Breast epithelium (tissue), 4 donors: Measurements from ENCODE around the gene TMEM139. TPM values are rescaled to one million over a fixed set of nuclear protein-coding genes. Genes with fewer than 3 reads are reported as not detected.

ENCODE experiments used
- DNase-seq, 2 donors: peaks; one replicate each; pipeline ENCODE4 v3.0.0-alpha.2; 2019; ENCODE audit warnings: low spot score in 2 of 2
- H3K27ac ChIP-seq, 2 donors: fragments of 200-600 bp; sonication (generic) in 1 of 2; one replicate each; pipeline ENCODE4 v1.5.1; 2016 to 2019; ENCODE audit warnings: mild to moderate bottlenecking in 1 of 2
- H3K27me3 ChIP-seq, 2 donors: fragments of 200-600 bp; sonication (generic) in 1 of 2; one replicate each; pipeline versions ENCODE4 v1.5.1 to v1.6.0; 2017 to 2019; ENCODE audit warnings: control low read depth in 1 of 2, mild to moderate bottlenecking in 1 of 2
- H3K36me3 ChIP-seq: fragments of 200-600 bp; one replicate; pipeline ENCODE4 v1.5.1; 2019
- H3K4me1 ChIP-seq, 2 donors: fragments of 200-600 bp; sonication (generic); one replicate each; pipeline ENCODE4 v1.5.1; 2016 to 2019; ENCODE audit warnings: control low read depth in 1 of 2
- H3K4me3 ChIP-seq, 3 donors: fragments of 200-600 bp; sonication (generic); 1 replicate in 2 of 3; 2 replicates in 1 of 3; pipeline ENCODE4 v1.5.1; 2016 to 2019; ENCODE audit warnings: mild to moderate bottlenecking in 3 of 3, moderate library complexity in 2 of 3
- H3K9me3 ChIP-seq, 2 donors: fragments of 200-600 bp; sonication (generic) in 1 of 2; one replicate each; pipeline ENCODE4 v1.5.1; 2016 to 2019; ENCODE audit warnings: control low read depth in 1 of 2
- POLR2A ChIP-seq: fragments of 450-650 bp; IDR thresholded peaks from one replicate; pipeline ENCODE4 v1.6.1; 2016; ENCODE audit warnings: antibody characterized with exemption, mild to moderate bottlenecking, moderate library complexity
- POLR2AphosphoS5 ChIP-seq, 3 donors: sonication (generic); formaldehyde crosslinking; IDR thresholded peaks; one replicate each; pipeline ENCODE4 v1.6.1; 2017; ENCODE audit warnings: antibody characterized with exemption in 3 of 3
- intact Hi-C: fragments of 100-400 bp; cut with DNase I; formaldehyde crosslinking; loops from one replicate; pipeline ENCODE4 v1.15.1; 2023; ENCODE audit warnings: low total_unique reads
- total RNA-seq, 3 donors: library from RNA; depleted of rRNA; stranded (reverse); fragments of >200 nt; gene quantifications; one replicate each; pipeline ENCODE4 v1.1.0, GENCODE V29; 2016
- TF ChIP-seq, protein P1 (sequence below), 3 donors: fragments of 450-650 bp; IDR thresholded peaks; one replicate each; pipeline ENCODE4 v1.5.1; 2016 to 2017; ENCODE audit warnings: antibody characterized with exemption in 3 of 3, mild to moderate bottlenecking in 3 of 3, moderate library complexity in 3 of 3

The TMEM139 gene
- total RNA-seq, 3 donors from 2014 or later = 1.4 to 27.4 (median 14.4) TPM

DNA sequence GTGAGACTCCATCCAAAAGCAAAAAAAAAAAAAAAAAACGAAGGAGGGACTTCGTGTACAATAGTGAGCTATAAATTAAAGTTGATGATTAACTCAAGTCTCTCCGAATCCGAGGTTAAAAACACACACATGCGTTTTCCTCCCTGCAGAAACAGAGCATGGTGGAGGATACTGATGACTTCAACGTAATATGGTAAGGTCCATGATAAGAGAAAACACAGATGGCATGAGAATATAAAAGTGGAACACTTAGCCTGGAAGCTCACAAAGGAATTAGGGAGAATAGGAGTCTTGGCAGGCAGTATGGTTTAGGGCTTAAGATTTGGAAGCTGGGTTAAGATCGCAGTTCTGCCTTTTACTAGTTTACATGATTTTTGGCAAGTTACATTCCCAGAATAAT lies 41.6 kb upstream of the TMEM139 start:
- Histone ChIP-seq H3K4me1 (peaks cover 3 to 4% of the 10 kb centered on the region in 2 donors), H3K9me3 (no peaks in the 10 kb centered on the region), H3K27me3 (no peaks in the 10 kb centered on the region), H3K4me3 (no peak overlapping the region), H3K36me3 (no peaks in the 10 kb centered on the region), H3K27ac (no peak overlapping the region)
- no peak for DNase-seq
- intact Hi-C loops = loop anchor here (10.0 kb wide), 1 partner anchor 162 kb away; the partner anchor contains the start of gene EPHA1
- TF ChIP-seq, protein P1, sequence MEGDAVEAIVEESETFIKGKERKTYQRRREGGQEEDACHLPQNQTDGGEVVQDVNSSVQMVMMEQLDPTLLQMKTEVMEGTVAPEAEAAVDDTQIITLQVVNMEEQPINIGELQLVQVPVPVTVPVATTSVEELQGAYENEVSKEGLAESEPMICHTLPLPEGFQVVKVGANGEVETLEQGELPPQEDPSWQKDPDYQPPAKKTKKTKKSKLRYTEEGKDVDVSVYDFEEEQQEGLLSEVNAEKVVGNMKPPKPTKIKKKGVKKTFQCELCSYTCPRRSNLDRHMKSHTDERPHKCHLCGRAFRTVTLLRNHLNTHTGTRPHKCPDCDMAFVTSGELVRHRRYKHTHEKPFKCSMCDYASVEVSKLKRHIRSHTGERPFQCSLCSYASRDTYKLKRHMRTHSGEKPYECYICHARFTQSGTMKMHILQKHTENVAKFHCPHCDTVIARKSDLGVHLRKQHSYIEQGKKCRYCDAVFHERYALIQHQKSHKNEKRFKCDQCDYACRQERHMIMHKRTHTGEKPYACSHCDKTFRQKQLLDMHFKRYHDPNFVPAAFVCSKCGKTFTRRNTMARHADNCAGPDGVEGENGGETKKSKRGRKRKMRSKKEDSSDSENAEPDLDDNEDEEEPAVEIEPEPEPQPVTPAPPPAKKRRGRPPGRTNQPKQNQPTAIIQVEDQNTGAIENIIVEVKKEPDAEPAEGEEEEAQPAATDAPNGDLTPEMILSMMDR (IDR thresholded peaks at IDR 0.05) = no peak
- TF ChIP-seq POLR2A (no peak), POLR2AphosphoS5 (IDR thresholded peaks at IDR 0.05) (no peak)

DNA sequence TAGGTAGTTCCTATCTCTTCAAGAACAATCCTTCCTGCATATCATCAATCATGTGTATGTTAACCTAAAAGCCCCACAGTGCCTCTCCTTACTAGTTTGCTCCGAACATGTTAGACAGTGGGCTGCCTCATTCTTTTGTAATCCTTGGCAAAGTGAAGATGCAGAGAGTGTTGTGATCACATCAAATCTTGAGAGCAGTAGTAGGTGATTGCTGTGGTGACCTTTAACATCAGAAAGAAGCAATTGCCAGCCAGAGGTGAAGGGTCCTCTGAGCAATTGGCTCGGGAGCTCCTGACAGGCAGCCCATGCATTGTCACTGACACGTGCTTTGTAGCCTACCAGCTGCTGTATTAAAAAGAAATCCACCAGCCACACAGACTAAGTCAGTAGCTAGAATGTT lies 41.1 kb upstream of the TMEM139 start:
- DNase-seq = no peak
- Histone ChIP-seq H3K36me3 (no peaks in the 10 kb centered on the region), H3K27ac (no peak overlapping the region), H3K9me3 (no peaks in the 10 kb centered on the region), H3K4me3 (no peak overlapping the region), H3K27me3 (no peaks in the 10 kb centered on the region), H3K4me1 (peaks cover 3 to 4% of the 10 kb centered on the region in 2 donors)
- TF ChIP-seq, protein P1 (IDR thresholded peaks at IDR 0.05) = no peak
- TF ChIP-seq POLR2A (no peak), POLR2AphosphoS5 (IDR thresholded peaks at IDR 0.05) (no peak)
- intact Hi-C loops = loop anchor here (10.0 kb wide), 1 partner anchor 161 kb away; the partner anchor contains the start of gene EPHA1

DNA sequence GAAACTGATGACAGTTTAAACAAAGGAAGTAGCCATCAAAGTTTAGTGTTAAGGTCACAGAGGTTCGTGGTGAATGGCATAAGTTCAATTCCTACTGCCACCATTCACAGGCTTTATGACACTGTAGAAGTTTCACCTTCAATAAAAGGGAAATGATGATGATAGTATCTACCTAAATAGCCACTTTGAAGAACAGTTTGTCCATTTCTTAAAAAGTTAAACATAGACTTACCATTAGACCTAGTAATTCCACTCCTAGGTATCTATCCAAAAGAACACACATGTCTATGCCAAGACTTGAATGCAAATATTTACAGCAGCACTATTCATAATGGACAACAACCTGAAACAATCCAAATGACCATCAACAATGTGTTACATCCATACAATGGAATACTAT lies 40.4 kb upstream of the TMEM139 start:
- H3K9me3 ChIP-seq = no peaks in the 10 kb centered on the region
- no peaks in the 10 kb centered on the region for H3K36me3 ChIP-seq
- no peak overlapping the region for H3K4me3 ChIP-seq
- intact Hi-C loops = loop anchor here (10.0 kb wide), 1 partner anchor 160 kb away; the partner anchor contains the start of gene EPHA1
- TF ChIP-seq POLR2A (no peak), POLR2AphosphoS5 (IDR thresholded peaks at IDR 0.05) (no peak)
- TF ChIP-seq, protein P1 (IDR thresholded peaks at IDR 0.05) = no peak
- peaks cover 3 to 4% of the 10 kb centered on the region in 2 donors for H3K4me1 ChIP-seq
- DNase-seq = no peak
- H3K27me3 ChIP-seq = no peaks in the 10 kb centered on the region
- no peak overlapping the region for H3K27ac ChIP-seq

DNA sequence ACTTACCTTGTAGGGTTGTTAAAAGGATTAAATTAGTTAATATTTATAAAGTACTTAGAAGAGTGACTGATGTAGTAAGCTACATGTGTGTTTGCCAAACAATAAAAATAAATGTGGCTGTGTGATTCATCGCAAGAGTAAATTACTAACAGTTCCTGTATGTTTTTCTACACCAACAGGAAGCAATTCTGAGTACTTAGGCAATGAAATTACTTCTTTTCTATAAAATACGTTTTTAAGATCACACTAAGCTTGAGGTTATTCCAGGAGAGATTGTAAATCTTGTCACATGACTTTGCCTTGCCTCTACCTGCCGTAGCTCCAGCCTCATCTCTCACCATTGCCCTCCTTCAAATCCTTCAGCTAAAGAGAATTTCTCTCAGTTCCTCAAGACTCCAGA lies 39.6 kb upstream of the TMEM139 start:
- intact Hi-C loops = loop anchor here (5.0 to 10.0 kb wide), 2 partner anchors 62 to 160 kb away; partner anchors contain the start of gene EPHA1
- Histone ChIP-seq H3K36me3 (no peaks in the 10 kb centered on the region), H3K4me1 (peaks cover 3 to 4% of the 10 kb centered on the region in 2 donors), H3K27ac (no peak overlapping the region), H3K9me3 (no peaks in the 10 kb centered on the region), H3K4me3 (no peak overlapping the region), H3K27me3 (no peaks in the 10 kb centered on the region)
- TF ChIP-seq, protein P1 (IDR thresholded peaks at IDR 0.05) = no peak
- TF ChIP-seq POLR2A (no peak), POLR2AphosphoS5 (IDR thresholded peaks at IDR 0.05) (no peak)
- DNase-seq = no peak

DNA sequence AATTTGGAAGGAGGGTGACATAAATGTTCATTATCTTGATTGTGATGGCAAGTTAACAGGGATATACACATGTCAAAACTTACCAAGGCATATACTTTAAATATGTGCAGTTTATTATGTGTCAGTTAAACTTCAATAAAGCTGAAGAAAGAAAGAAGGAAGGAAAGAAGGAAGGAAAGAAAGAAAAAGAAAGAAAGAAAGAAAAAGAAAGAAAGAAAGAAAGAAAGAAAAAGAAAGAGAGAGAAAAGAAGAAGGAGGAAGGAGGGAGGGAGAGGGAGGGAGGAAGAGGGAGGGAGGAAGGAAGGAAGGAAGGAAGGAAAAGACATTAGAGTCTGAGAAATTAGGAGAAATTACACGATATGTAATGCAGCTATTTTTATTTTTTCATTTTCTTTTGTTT lies 37.4 kb upstream of the TMEM139 start:
- no peak overlapping the region for H3K4me3 ChIP-seq
- no peaks in the 10 kb centered on the region for H3K27me3 ChIP-seq
- H3K4me1 ChIP-seq = no peaks in the 10 kb centered on the region
- H3K36me3 ChIP-seq = no peaks in the 10 kb centered on the region
- H3K27ac ChIP-seq = no peak overlapping the region
- no peaks in the 10 kb centered on the region for H3K9me3 ChIP-seq
- no peak for DNase-seq
- intact Hi-C loops = loop anchor here (5.0 to 10.0 kb wide), 2 partner anchors 60 to 157 kb away; partner anchors contain the start of gene EPHA1
- TF ChIP-seq, protein P1 (IDR thresholded peaks at IDR 0.05) = no peak
- TF ChIP-seq POLR2AphosphoS5 (IDR thresholded peaks at IDR 0.05) = no peak
- no peak for TF ChIP-seq POLR2A
